Mucosa of descending colon (tissue), 3 donors: Measurements from ENCODE around the gene TMEM259. TPM values are rescaled to one million over a fixed set of nuclear protein-coding genes. Genes with fewer than 3 reads are reported as not detected.

Experiments
- ATAC-seq: fragments of 200-7000 bp; cut with Tn5 transposase; one replicate; pipeline ENCODE4 v1.9.1; 2020; ENCODE audit warnings: mild to moderate bottlenecking, moderate library complexity
- DNase-seq, 3 donors: peaks; one replicate each; pipeline ENCODE4 v3.0.0-alpha.2; 2020
- H3K36me3 ChIP-seq: fragments of 200-600 bp; one replicate; pipeline ENCODE4 v1.8.0; 2021; ENCODE audit warnings: low read depth, mild to moderate bottlenecking
- H3K4me1 ChIP-seq: fragments of 200-600 bp; one replicate; pipeline ENCODE4 v1.8.0; 2021; ENCODE audit warnings: low read depth, mild to moderate bottlenecking
- H3K4me3 ChIP-seq: fragments of 200-600 bp; one replicate; pipeline ENCODE4 v1.8.0; 2021; ENCODE audit warnings: mild to moderate bottlenecking
- H3K9me3 ChIP-seq: fragments of 200-600 bp; one replicate; pipeline ENCODE4 v1.8.0; 2021; ENCODE audit warnings: mild to moderate bottlenecking
- intact Hi-C, 2 donors: fragments of 100-400 bp; cut with DNase I in 1 of 2; cut with micrococcal nuclease in 1 of 2; formaldehyde crosslinking; loops; one replicate each; pipeline versions ENCODE4 v1.11.0 to v1.11.1; 2022; cut with DNase I, micrococcal nuclease
- total RNA-seq, 3 donors: library from RNA; stranded (reverse); fragmentation: NEBNext Ultra II Directional in 2 of 3; extraction: Animal tissue kit (Norgen Biotek cat#: 25700) in 2 of 3; gene quantifications; one replicate each; pipeline versions ENCODE4 v1.2.1 to v1.2.4, GENCODE V29; 2021 to 2023
- TF ChIP-seq, protein P1 (sequence below): fragments of 200-600 bp; IDR thresholded peaks from one replicate; pipeline ENCODE4 v1.8.0; 2022; ENCODE audit warnings: antibody characterized with exemption, mild to moderate bottlenecking
- donor health status: DM: no; HTN: no; CAD: no; lungs with moderate emphysema.
- donor health status: DM: no; HTN: no; CAD: no.
- donor health status: DM: no; HTN: yes; CAD: no.

Gene TMEM259
- total RNA-seq, 3 donors from 2014 or later = 185 to 199 (median 190) TPM

DNA sequence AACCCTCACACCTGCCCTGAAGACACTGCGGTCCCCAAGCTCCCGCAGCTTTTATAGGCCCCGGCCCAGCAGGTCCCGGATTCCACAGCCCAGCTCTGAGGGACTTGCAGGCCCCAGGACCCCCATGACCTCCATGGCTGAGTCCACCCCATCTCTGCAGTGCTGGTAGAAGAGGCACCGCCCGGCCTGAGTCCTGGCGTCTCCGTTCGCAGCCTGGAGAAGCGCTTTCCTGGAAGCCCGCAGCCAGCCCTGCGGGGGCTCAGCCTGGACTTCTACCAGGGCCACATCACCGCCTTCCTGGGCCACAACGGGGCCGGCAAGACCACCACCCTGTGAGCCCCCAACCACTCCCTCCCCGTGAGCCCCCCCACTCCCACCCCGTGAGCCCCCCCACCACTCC is 28.2 kb upstream of the TMEM259 start:
- TF ChIP-seq, protein P1, sequence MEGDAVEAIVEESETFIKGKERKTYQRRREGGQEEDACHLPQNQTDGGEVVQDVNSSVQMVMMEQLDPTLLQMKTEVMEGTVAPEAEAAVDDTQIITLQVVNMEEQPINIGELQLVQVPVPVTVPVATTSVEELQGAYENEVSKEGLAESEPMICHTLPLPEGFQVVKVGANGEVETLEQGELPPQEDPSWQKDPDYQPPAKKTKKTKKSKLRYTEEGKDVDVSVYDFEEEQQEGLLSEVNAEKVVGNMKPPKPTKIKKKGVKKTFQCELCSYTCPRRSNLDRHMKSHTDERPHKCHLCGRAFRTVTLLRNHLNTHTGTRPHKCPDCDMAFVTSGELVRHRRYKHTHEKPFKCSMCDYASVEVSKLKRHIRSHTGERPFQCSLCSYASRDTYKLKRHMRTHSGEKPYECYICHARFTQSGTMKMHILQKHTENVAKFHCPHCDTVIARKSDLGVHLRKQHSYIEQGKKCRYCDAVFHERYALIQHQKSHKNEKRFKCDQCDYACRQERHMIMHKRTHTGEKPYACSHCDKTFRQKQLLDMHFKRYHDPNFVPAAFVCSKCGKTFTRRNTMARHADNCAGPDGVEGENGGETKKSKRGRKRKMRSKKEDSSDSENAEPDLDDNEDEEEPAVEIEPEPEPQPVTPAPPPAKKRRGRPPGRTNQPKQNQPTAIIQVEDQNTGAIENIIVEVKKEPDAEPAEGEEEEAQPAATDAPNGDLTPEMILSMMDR = no peak
- no peak for ATAC-seq
- intact Hi-C loops = no loop called here

DNA sequence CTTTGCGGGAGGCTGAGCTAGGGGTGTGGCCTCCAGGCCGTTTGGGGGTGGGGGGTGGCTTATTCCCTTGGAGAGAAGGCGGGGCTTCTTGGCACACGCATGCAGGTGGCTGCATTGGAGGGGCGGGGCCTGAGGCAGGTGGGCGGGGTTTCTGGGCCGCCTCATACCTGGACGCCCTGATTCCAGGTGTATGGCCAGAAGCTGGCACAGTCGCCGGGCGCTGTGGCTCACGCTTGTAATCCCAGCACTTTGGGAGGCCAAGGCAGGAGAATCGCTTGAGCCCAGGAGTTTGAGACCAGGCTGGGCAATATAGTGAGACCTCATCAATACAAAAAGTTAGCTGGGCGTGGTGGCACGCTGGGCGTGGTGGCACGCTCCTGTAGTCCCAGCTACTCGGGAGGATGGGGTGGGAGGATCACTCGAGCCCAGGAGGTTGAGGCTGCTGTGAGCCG is 26.8 kb upstream of the TMEM259 start:
- Histone ChIP-seq H3K4me1 (peaks cover 6% of the 10 kb centered on the region), H3K9me3 (no peaks in the 10 kb centered on the region), H3K36me3 (no peaks in the 10 kb centered on the region), H3K4me3 (no peak overlapping the region)
- ATAC-seq = peak; percentile 61
- intact Hi-C loops = no loop called here
- DNase-seq = peak; percentile 75 to 82 (median 80)
- TF ChIP-seq, protein P1 = no peak

More for the DNA sequence above, 28.2 kb upstream of the TMEM259 start:
- H3K36me3 ChIP-seq = no peaks in the 10 kb centered on the region
- no peak overlapping the region for H3K4me3 ChIP-seq
- no peaks in the 10 kb centered on the region for H3K9me3 ChIP-seq
- no peaks in the 10 kb centered on the region for H3K4me1 ChIP-seq
- no peak for DNase-seq

DNA sequence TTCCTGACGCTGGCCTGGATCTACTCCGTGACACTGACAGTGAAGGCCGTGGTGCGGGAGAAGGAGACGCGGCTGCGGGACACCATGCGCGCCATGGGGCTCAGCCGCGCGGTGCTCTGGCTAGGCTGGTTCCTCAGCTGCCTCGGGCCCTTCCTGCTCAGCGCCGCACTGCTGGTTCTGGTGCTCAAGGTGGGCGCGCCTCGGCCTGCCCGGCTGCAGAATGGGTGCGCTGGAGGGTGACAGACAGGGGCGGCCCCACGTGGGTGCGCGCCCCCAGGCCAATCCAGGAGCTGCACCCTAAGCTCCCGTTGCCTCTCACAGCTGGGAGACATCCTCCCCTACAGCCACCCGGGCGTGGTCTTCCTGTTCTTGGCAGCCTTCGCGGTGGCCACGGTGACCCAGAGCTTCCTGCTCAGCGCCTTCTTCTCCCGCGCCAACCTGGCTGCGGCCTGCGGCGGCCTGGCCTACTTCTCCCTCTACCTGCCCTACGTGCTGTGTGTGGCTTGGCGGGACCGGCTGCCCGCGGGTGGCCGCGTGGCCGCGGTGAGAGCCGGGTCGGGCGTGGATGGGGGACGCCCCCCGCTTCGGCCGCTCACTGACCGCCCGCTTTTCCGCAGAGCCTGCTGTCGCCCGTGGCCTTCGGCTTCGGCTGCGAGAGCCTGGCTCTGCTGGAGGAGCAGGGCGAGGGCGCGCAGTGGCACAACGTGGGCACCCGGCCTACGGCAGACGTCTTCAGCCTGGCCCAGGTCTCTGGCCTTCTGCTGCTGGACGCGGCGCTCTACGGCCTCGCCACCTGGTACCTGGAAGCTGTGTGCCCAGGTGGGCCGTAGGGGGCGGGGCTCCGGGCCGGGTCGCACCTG is 26.1 kb upstream of the TMEM259 start:
- intact Hi-C loops = no loop called here
- peaks cover 12% of the 10 kb centered on the region for H3K4me1 ChIP-seq
- no peaks in the 10 kb centered on the region for H3K9me3 ChIP-seq
- TF ChIP-seq, protein P1 = no peak
- peak in 2 of 3 donors; percentile 30 to 63 for DNase-seq
- H3K4me3 ChIP-seq = no peak overlapping the region
- no peak for ATAC-seq
- no peaks in the 10 kb centered on the region for H3K36me3 ChIP-seq

DNA sequence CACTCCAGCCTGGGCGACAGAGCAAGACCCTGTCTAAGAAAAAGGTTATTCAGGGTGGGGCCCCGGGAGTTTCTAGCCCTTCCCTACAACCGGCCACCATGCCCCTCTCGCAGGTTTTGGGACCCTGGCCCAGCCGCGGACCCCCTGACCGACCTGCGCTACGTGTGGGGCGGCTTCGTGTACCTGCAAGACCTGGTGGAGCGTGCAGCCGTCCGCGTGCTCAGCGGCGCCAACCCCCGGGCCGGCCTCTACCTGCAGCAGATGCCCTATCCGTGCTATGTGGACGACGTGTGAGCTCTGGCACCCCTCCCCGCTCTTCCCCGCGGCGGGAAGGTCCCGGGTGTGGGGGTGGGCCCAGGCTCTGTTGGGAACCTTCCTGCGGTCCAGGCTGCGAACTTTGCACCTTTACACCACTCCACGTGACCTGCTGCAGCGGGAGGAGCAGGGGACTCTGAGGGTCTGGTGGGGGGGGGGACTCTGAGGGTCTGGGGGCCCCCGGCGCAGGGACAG is 25.2 kb upstream of the TMEM259 start:
- TF ChIP-seq, protein P1 = no peak
- intact Hi-C loops = no loop called here
- ATAC-seq = no peak

DNA sequence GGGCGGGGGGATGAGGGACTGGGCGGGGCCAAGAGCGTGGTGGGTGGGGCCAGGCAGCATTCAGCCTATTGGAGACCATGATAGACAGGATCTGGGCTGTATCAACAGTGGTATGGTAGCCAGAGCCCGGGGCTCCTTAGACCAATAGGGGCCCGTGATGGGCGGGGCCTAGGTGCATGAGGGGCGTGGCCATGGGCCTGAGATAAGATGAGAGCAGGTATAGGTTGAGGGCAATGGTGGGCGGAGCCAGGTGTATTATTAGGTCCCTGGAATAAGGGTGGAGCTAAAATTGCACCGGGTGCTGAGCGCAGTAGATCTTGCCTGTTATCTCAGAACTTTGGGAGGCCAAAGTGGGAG is 24.3 kb upstream of the TMEM259 start:
- H3K36me3 ChIP-seq = no peaks in the 10 kb centered on the region

More for the DNA sequence above, 25.2 kb upstream of the TMEM259 start:
- Histone ChIP-seq H3K9me3 (no peaks in the 10 kb centered on the region), H3K36me3 (no peaks in the 10 kb centered on the region), H3K4me1 (peaks cover 20% of the 10 kb centered on the region), H3K4me3 (no peak overlapping the region)
- DNase-seq = peak in 1 of 3 donors; percentile 54

More for the DNA sequence above, 24.3 kb upstream of the TMEM259 start:
- ATAC-seq = peak; percentile 20
- DNase-seq = peak; percentile 69 to 88 (median 73)
- H3K4me3 ChIP-seq = no peak overlapping the region
- intact Hi-C loops = no loop called here
- peaks cover 29% of the 10 kb centered on the region for H3K4me1 ChIP-seq
- H3K9me3 ChIP-seq = no peaks in the 10 kb centered on the region
- TF ChIP-seq, protein P1 = no peak
